BLaER1 treated with 17β-estradiol and CSF1 and Interleukin-3, amounts not matched to agents 10 nM and 100 nM (cell line): Measurements from ENCODE around the gene ZMIZ1.

ENCODE experiments used
- H3K27ac ChIP-seq, 11 experiments: shearing (Covaris generic); formaldehyde crosslinking; 2 replicates each; pipeline ENCODE4 v1.8.1; 2022
- H3K27me3 ChIP-seq, 11 experiments: shearing (Covaris generic); formaldehyde crosslinking; 2 replicates each; pipeline ENCODE4 v1.8.1; 2022
- H3K36me3 ChIP-seq, 11 experiments: shearing (Covaris generic); formaldehyde crosslinking; 2 replicates each; pipeline ENCODE4 v1.8.1; 2022
- H3K4me1 ChIP-seq, 10 experiments: shearing (Covaris generic); formaldehyde crosslinking; 2 replicates each; pipeline ENCODE4 v1.8.1; 2022
- H3K4me2 ChIP-seq, 11 experiments: shearing (Covaris generic); formaldehyde crosslinking; 2 replicates each; pipeline ENCODE4 v1.8.1; 2022
- H3K4me3 ChIP-seq, 10 experiments: shearing (Covaris generic); formaldehyde crosslinking; 2 replicates each; pipeline ENCODE4 v1.8.1; 2022
- H3K9ac ChIP-seq, 11 experiments: shearing (Covaris generic); formaldehyde crosslinking; 2 replicates each; pipeline ENCODE4 v1.8.1; 2022
- H3K9me3 ChIP-seq, 11 experiments: shearing (Covaris generic); formaldehyde crosslinking; replicated peaks in 1 of 11; 2 replicates each; pipeline ENCODE4 v1.8.1; 2022
- H4K20me1 ChIP-seq, 11 experiments: shearing (Covaris generic); formaldehyde crosslinking; 2 replicates each; pipeline ENCODE4 v1.8.1; 2022
- Cebpa-rat ChIP-seq, 11 experiments: shearing (Covaris generic); IDR thresholded peaks; 2 replicates each; pipeline ENCODE4 v1.8.1; 2022

ZMIZ1 gene

GRCh38 chr10:79247373-79248137 lies 178.8 kb downstream of the ZMIZ1 start:
- H3K36me3 ChIP-seq = peaks cover 12 to 38% (median 28%) of the 10 kb centered on the region in 11 experiments; a peak in 21 of 22 replicates
- H4K20me1 ChIP-seq = peaks cover 68 to 90% (median 87%) of the 10 kb centered on the region in 11 experiments
- no peak for TF ChIP-seq Cebpa-rat (IDR thresholded peaks at IDR 0.05)
- peak overlapping the region; percentile 90 to 99 (median 93); a peak in 21 of 22 replicates for H3K9ac ChIP-seq
- H3K27ac ChIP-seq = peak overlapping the region; percentile 84 to 99 (median 93)
- H3K4me2 ChIP-seq = peak overlapping the region; percentile 96 to 100 (median 99)
- H3K4me3 ChIP-seq = peak overlapping the region; percentile 25 to 88 (median 86); a peak in 15 of 20 replicates
- no peaks in the 10 kb centered on the region for H3K27me3 ChIP-seq
- H3K9me3 ChIP-seq = no peaks in the 10 kb centered on the region
- peaks cover 87 to 92% (median 89%) of the 10 kb centered on the region in 10 experiments for H3K4me1 ChIP-seq

GRCh38 chr10:79248341-79249185 lies 179.8 kb downstream of the ZMIZ1 start:
- peaks cover 78 to 100% (median 97%) of the 10 kb centered on the region in 11 experiments for H4K20me1 ChIP-seq
- H3K36me3 ChIP-seq = peaks cover 22 to 48% (median 37%) of the 10 kb centered on the region in 11 experiments; a peak in 21 of 22 replicates
- H3K27ac ChIP-seq = peak overlapping the region; percentile 84 to 99 (median 93)
- H3K9ac ChIP-seq = peak overlapping the region; percentile 39 to 99 (median 93); a peak in 21 of 22 replicates
- H3K27me3 ChIP-seq = no peaks in the 10 kb centered on the region
- H3K4me2 ChIP-seq = peak overlapping the region; percentile 96 to 100 (median 99)
- H3K4me1 ChIP-seq = peaks cover 97 to 100% (median 99%) of the 10 kb centered on the region in 10 experiments
- H3K9me3 ChIP-seq = no peaks in the 10 kb centered on the region
- peak overlapping the region in 9 of 10 experiments; percentile 16 to 88 (median 86); a peak in 15 of 20 replicates for H3K4me3 ChIP-seq
- TF ChIP-seq Cebpa-rat (IDR thresholded peaks at IDR 0.05) = peak in 2 of 11 experiments; percentile 25 to 28; a peak in 2 of 22 replicates

- H3K9ac ChIP-seq = peak overlapping the region; percentile 39 to 99 (median 93); a peak in 21 of 22 replicates
These were observed 180.7 kb downstream of the ZMIZ1 start for GRCh38 chr10:79249186-79250121.

GRCh38 chr10:79250259-79250658 lies 181.5 kb downstream of the ZMIZ1 start:
- Histone ChIP-seq H3K9ac (peak overlapping the region in 10 of 11 experiments; percentile 33 to 99 (median 92); a peak in 16 of 22 replicates), H3K4me3 (peak overlapping the region in 3 of 10 experiments; percentile 22 to 88 (median 24); a peak in 4 of 20 replicates), H3K9me3 (no peaks in the 10 kb centered on the region), H3K36me3 (peaks cover 39 to 65% (median 48%) of the 10 kb centered on the region in 11 experiments), H3K4me2 (peak overlapping the region; percentile 96 to 100 (median 99)), H3K4me1 (peaks cover 91 to 100% (median 95%) of the 10 kb centered on the region in 10 experiments), H3K27ac (peak overlapping the region; percentile 18 to 99 (median 91); a peak in 21 of 22 replicates), H4K20me1 (peaks cover 85 to 100% (median 100%) of the 10 kb centered on the region in 11 experiments), H3K27me3 (no peaks in the 10 kb centered on the region)
- no peak for TF ChIP-seq Cebpa-rat (IDR thresholded peaks at IDR 0.05)

More at GRCh38 chr10:79249186-79250121, 180.7 kb downstream of the ZMIZ1 start:
- Histone ChIP-seq H3K27me3 (no peaks in the 10 kb centered on the region), H3K4me1 (peaks cover 97 to 100% (median 99%) of the 10 kb centered on the region in 10 experiments), H3K4me3 (peak overlapping the region in 4 of 10 experiments; percentile 28 to 88 (median 65); a peak in 8 of 20 replicates), H4K20me1 (peaks cover 85 to 100% (median 98%) of the 10 kb centered on the region in 11 experiments), H3K9me3 (no peaks in the 10 kb centered on the region), H3K36me3 (peaks cover 31 to 56% (median 40%) of the 10 kb centered on the region in 11 experiments), H3K4me2 (peak overlapping the region; percentile 96 to 100 (median 99)), H3K27ac (peak overlapping the region; percentile 82 to 99 (median 93))
- TF ChIP-seq Cebpa-rat (IDR thresholded peaks at IDR 0.05) = no peak

GRCh38 chr10:79252450-79252849 lies 183.7 kb downstream of the ZMIZ1 start:
- no peak overlapping the region for H3K27ac ChIP-seq
- H4K20me1 ChIP-seq = peaks cover 89 to 100% (median 100%) of the 10 kb centered on the region in 11 experiments
- peaks cover 73 to 99% (median 84%) of the 10 kb centered on the region in 10 experiments for H3K4me1 ChIP-seq
- no peak overlapping the region for H3K4me3 ChIP-seq
- H3K4me2 ChIP-seq = peak overlapping the region in 5 of 11 experiments; percentile 2 to 100 (median 96); a peak in 6 of 22 replicates
- H3K9ac ChIP-seq = no peak overlapping the region; a peak in 1 of 22 replicates
- peaks cover 53 to 72% (median 67%) of the 10 kb centered on the region in 11 experiments for H3K36me3 ChIP-seq
- no peaks in the 10 kb centered on the region for H3K9me3 ChIP-seq
- TF ChIP-seq Cebpa-rat (IDR thresholded peaks at IDR 0.05) = no peak
- H3K27me3 ChIP-seq = no peaks in the 10 kb centered on the region

- Histone ChIP-seq H3K9ac (no peak overlapping the region), H3K9me3 (no peaks in the 10 kb centered on the region), H3K4me2 (peak overlapping the region in 3 of 11 experiments; percentile 96 to 100 (median 98); a peak in 4 of 22 replicates), H3K27me3 (no peaks in the 10 kb centered on the region), H3K4me1 (peaks cover 70 to 99% (median 84%) of the 10 kb centered on the region in 10 experiments), H3K36me3 (peaks cover 58 to 77% (median 72%) of the 10 kb centered on the region in 11 experiments), H4K20me1 (peaks cover 89 to 100% (median 100%) of the 10 kb centered on the region in 11 experiments), H3K4me3 (no peak overlapping the region), H3K27ac (no peak overlapping the region)
- TF ChIP-seq Cebpa-rat (IDR thresholded peaks at IDR 0.05) = no peak
These were observed 184.2 kb downstream of the ZMIZ1 start for GRCh38 chr10:79252971-79253370.

GRCh38 chr10:79253704-79254103 lies 184.9 kb downstream of the ZMIZ1 start:
- H3K4me1 ChIP-seq = peaks cover 70 to 100% (median 82%) of the 10 kb centered on the region in 10 experiments

More at GRCh38 chr10:79253704-79254103, 184.9 kb downstream of the ZMIZ1 start:
- no peak overlapping the region for H3K4me3 ChIP-seq
- TF ChIP-seq Cebpa-rat (IDR thresholded peaks at IDR 0.05) = no peak
- H3K27ac ChIP-seq = peak overlapping the region in 3 of 11 experiments; percentile 21 to 36 (median 23); a peak in 2 of 22 replicates
- peak overlapping the region in 3 of 11 experiments; percentile 9 to 53 (median 33); a peak in 4 of 22 replicates for H3K9ac ChIP-seq
- peak overlapping the region in 4 of 11 experiments; percentile 12 to 100 (median 56); a peak in 4 of 22 replicates for H3K4me2 ChIP-seq
- H3K9me3 ChIP-seq = no peaks in the 10 kb centered on the region
- peaks cover 66 to 85% (median 79%) of the 10 kb centered on the region in 11 experiments for H3K36me3 ChIP-seq
- peaks cover 93 to 100% (median 100%) of the 10 kb centered on the region in 11 experiments for H4K20me1 ChIP-seq
- H3K27me3 ChIP-seq = no peaks in the 10 kb centered on the region
